ENCODE measurements around the gene MAGEB2. TPM values are rescaled to one million over a fixed set of nuclear protein-coding genes. Genes with fewer than 3 reads are reported as not detected.

Gene MAGEB2
- total RNA-seq, 2 donors from 2014 or later: not detected

GRCh38 chrX:30228526-30228925 is 13.2 kb downstream of the MAGEB2 start:
- no peak overlapping the region for H3K9ac ChIP-seq (ENCODE audit: low read depth in 2 of 2, low read length in 2 of 2)
- no peaks in the 10 kb centered on the region for H3K36me3 ChIP-seq
- no peak for TF ChIP-seq CTCF (IDR thresholded peaks at IDR 0.05)
- no peaks in the 10 kb centered on the region for H3K27me3 ChIP-seq
- intact Hi-C loops (cut with DNase I): no loop called here
- no peak overlapping the region for H3K4me3 ChIP-seq
- no peaks in the 10 kb centered on the region for H3K4me1 ChIP-seq
- H3K27ac ChIP-seq: no peak overlapping the region
- no peak for DNase-seq
- no peaks in the 10 kb centered on the region for H3K9me3 ChIP-seq

GRCh38 chrX:30230395-30230794 is 15.0 kb downstream of the MAGEB2 start, which contains the start of gene MAGEB3:
Gene MAGEB3 (plus strand): TSS chrX:30230657. CDS start chrX:30235925, 5,268 bp downstream.
- Histone ChIP-seq H3K4me3 (no peak within 1 kb of the TSS), H3K4me1 (no peaks in the 10 kb centered on the region), H3K27me3 (no peaks in the 10 kb centered on the region), H3K9me3 (no peaks in the 10 kb centered on the region), H3K36me3 (no peaks in the 10 kb centered on the region), H3K27ac (no peak within 1 kb of the TSS), H3K9ac (ENCODE audit: low read depth in 2 of 2, low read length in 2 of 2) (no peak within 1 kb of the TSS)
- intact Hi-C loops (cut with DNase I): no loop called here
- DNase-seq: no peak
- no peak for TF ChIP-seq CTCF (IDR thresholded peaks at IDR 0.05)

GRCh38 chrX:30241724-30242415 is 26.5 kb downstream of the MAGEB2 start, which contains the start of gene MAGEB4:
Gene MAGEB4 (plus strand): TSS chrX:30242000. CDS start chrX:30242136, 136 bp downstream.
- Histone ChIP-seq H3K4me1 (no peaks in the 10 kb centered on the region), H3K27ac (no peak within 1 kb of the TSS), H3K36me3 (no peaks in the 10 kb centered on the region), H3K9me3 (no peaks in the 10 kb centered on the region), H3K4me3 (no peak within 1 kb of the TSS), H3K9ac (ENCODE audit: low read depth in 2 of 2, low read length in 2 of 2) (no peak within 1 kb of the TSS), H3K27me3 (no peaks in the 10 kb centered on the region)
- intact Hi-C loops (cut with DNase I): no loop called here
- TF ChIP-seq CTCF (IDR thresholded peaks at IDR 0.05): no peak
- DNase-seq: no peak

GRCh38 chrX:30246769-30247489 is 31.6 kb downstream of the MAGEB2 start, which contains the start of gene MAGEB1:
Gene MAGEB1 (plus strand): TSS chrX:30247146. CDS start chrX:30250494, 3,348 bp downstream.
- Histone ChIP-seq H3K4me3 (no peak within 1 kb of the TSS), H3K27ac (no peak within 1 kb of the TSS), H3K36me3 (no peaks in the 10 kb centered on the region), H3K4me1 (no peaks in the 10 kb centered on the region), H3K27me3 (no peaks in the 10 kb centered on the region), H3K9me3 (no peaks in the 10 kb centered on the region), H3K9ac (ENCODE audit: low read depth in 2 of 2, low read length in 2 of 2) (no peak within 1 kb of the TSS)
- no peak for DNase-seq
- no peak for TF ChIP-seq CTCF (IDR thresholded peaks at IDR 0.05)
- intact Hi-C loops (cut with DNase I): no loop called here

GRCh38 chrX:30248854-30249253 is 33.5 kb downstream of the MAGEB2 start:
- no peaks in the 10 kb centered on the region for H3K27me3 ChIP-seq
- no peak for DNase-seq
- no peaks in the 10 kb centered on the region for H3K4me1 ChIP-seq
- no peak overlapping the region for H3K27ac ChIP-seq
- no peaks in the 10 kb centered on the region for H3K9me3 ChIP-seq
- no peak overlapping the region for H3K9ac ChIP-seq (ENCODE audit: low read depth in 2 of 2, low read length in 2 of 2)
- no peaks in the 10 kb centered on the region for H3K36me3 ChIP-seq
- H3K4me3 ChIP-seq: no peak overlapping the region
- intact Hi-C loops (cut with DNase I): no loop called here
- no peak for TF ChIP-seq CTCF (IDR thresholded peaks at IDR 0.05)
